ENCODE results near the gene TM4SF4. TPM values are rescaled to one million over a fixed set of nuclear protein-coding genes. Genes with fewer than 3 reads are reported as not detected.

The TM4SF4 gene
- polyA plus RNA-seq, 1 donor from 2014 or later = not detected

GRCh38 chr3:149449182-149449581 lies 25.3 kb upstream of the TM4SF4 start:
- no peak overlapping the region for H3K4me3 ChIP-seq (ENCODE audit: low read length)
- H3K9ac ChIP-seq (ENCODE audit: low read length) = no peak overlapping the region
- no peaks in the 10 kb centered on the region for H3K79me2 ChIP-seq (replicated peaks; ENCODE audit: insufficient read depth, low read length)
- no peak overlapping the region for H2AFZ ChIP-seq (ENCODE audit: low read depth, low read length)
- no peaks in the 10 kb centered on the region for H3K27me3 ChIP-seq (ENCODE audit: insufficient read depth, low read depth, low read length)
- H3F3A ChIP-seq (ENCODE audit: insufficient read depth, low read length, poor library complexity, severe bottlenecking) = no peaks in the 10 kb centered on the region
- H3K27ac ChIP-seq (ENCODE audit: low read length) = no peak overlapping the region
- H4K20me1 ChIP-seq (ENCODE audit: insufficient read depth) = no peaks in the 10 kb centered on the region
- H3K9me2 ChIP-seq (ENCODE audit: insufficient read depth, low read length) = no peaks in the 10 kb centered on the region
- no peak overlapping the region for H3K4me2 ChIP-seq (ENCODE audit: low read length)
- no peaks in the 10 kb centered on the region for H3K36me3 ChIP-seq (ENCODE audit: insufficient read depth, low read length)
- no peak for TF ChIP-seq EP300 (conservative IDR thresholded peaks at IDR 0.05; ENCODE audit: poor library complexity, severe bottlenecking)
- TF ChIP-seq TAF1 (IDR thresholded peaks at IDR 0.05; ENCODE audit: low read depth) = no peak
- no peak for TF ChIP-seq EZH2 (IDR thresholded peaks at IDR 0.05; ENCODE audit: borderline replicate concordance, insufficient read depth, low read length, poor library complexity, severe bottlenecking)
- no peak for TF ChIP-seq REST (IDR thresholded peaks at IDR 0.05; ENCODE audit: borderline replicate concordance)
- TF ChIP-seq RAD21 (conservative IDR thresholded peaks at IDR 0.05) = no peak
- TF ChIP-seq MXI1 (conservative IDR thresholded peaks at IDR 0.05; ENCODE audit: poor library complexity, severe bottlenecking) = no peak
- TF ChIP-seq CTCF (IDR thresholded peaks at IDR 0.05; ENCODE audit: poor library complexity, severe bottlenecking) = no peak
- no peak for TF ChIP-seq SMC3 (conservative IDR thresholded peaks at IDR 0.05; ENCODE audit: poor library complexity)
- TF ChIP-seq POLR2AphosphoS5 (IDR thresholded peaks at IDR 0.05) = no peak
- no peaks in the 10 kb centered on the region for H3K9me3 ChIP-seq (ENCODE audit: low read length)

DNA sequence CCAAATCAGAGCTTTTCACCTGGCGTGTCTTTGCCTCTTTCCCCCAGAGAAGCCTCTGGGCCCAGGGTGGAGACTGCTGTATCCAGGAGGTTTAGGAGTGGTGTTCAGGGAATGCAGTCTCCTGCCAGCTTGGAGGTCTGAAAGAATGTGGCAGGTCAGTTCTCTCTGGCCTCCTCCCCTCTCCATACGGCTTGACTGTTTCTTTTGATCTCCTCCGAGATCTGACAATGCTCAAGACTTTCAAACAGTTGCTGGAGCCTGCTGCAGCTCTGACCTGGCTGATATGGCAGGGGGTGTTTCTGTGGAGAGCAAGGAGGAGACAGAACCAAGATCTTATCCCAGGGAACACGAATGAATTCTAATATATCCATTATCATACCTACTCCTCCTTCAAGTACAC lies 24.7 kb upstream of the TM4SF4 start:
- TF ChIP-seq SMC3 (conservative IDR thresholded peaks at IDR 0.05; ENCODE audit: poor library complexity) (no peak), REST (IDR thresholded peaks at IDR 0.05; ENCODE audit: borderline replicate concordance) (no peak), CTCF (IDR thresholded peaks at IDR 0.05; ENCODE audit: poor library complexity, severe bottlenecking) (no peak), EZH2 (IDR thresholded peaks at IDR 0.05; ENCODE audit: borderline replicate concordance, insufficient read depth, low read length, poor library complexity, severe bottlenecking) (no peak)

More for the DNA sequence above, 24.7 kb upstream of the TM4SF4 start:
- Histone ChIP-seq H3K9ac (ENCODE audit: low read length) (no peak overlapping the region), H3K36me3 (ENCODE audit: insufficient read depth, low read length) (no peaks in the 10 kb centered on the region), H3K27me3 (ENCODE audit: insufficient read depth, low read depth, low read length) (no peaks in the 10 kb centered on the region), H4K20me1 (ENCODE audit: insufficient read depth) (no peaks in the 10 kb centered on the region), H3K27ac (ENCODE audit: low read length) (no peak overlapping the region), H3K4me2 (ENCODE audit: low read length) (no peak overlapping the region), H3K4me3 (ENCODE audit: low read length) (no peak overlapping the region), H3K9me2 (ENCODE audit: insufficient read depth, low read length) (no peaks in the 10 kb centered on the region), H3F3A (ENCODE audit: insufficient read depth, low read length, poor library complexity, severe bottlenecking) (no peaks in the 10 kb centered on the region), H3K9me3 (ENCODE audit: low read length) (no peaks in the 10 kb centered on the region), H2AFZ (ENCODE audit: low read depth, low read length) (no peak overlapping the region), H3K79me2 (replicated peaks; ENCODE audit: insufficient read depth, low read length) (no peaks in the 10 kb centered on the region)

Data from neural cell (in vitro differentiated cells).